Body of pancreas (tissue), 4 donors: ENCODE results near the gene WDR33. TPM values are rescaled to one million over a fixed set of nuclear protein-coding genes. Genes with fewer than 3 reads are reported as not detected.

Source experiments
- ATAC-seq: fragments of 150-250 bp; one replicate; pipeline ENCODE4 v1.9.1; 2016
- DNase-seq, 4 donors: peaks; one replicate each; pipeline ENCODE4 v3.0.0-alpha.2; 2019
- H3K27ac ChIP-seq, 4 donors: fragments of 200-600 bp; sonication (generic); 1 replicate in 3 of 4; 2 replicates in 1 of 4; pipeline versions ENCODE4 v1.5.1 to v1.6.1; 2016 to 2019; ENCODE audit warnings: mild to moderate bottlenecking in 1 of 4, mixed read lengths in 1 of 4, moderate library complexity in 1 of 4
- H3K27me3 ChIP-seq, 2 donors: fragments of 200-600 bp; sonication (generic); one replicate each; pipeline ENCODE4 v1.6.0; 2016; ENCODE audit warnings: mild to moderate bottlenecking in 1 of 2
- H3K36me3 ChIP-seq, 2 donors: fragments of 200-600 bp; sonication (generic); replicated peaks in 1 of 2; 2 replicates each; pipeline ENCODE4 v1.5.1; 2016; ENCODE audit warnings: low read depth in 2 of 2; ENCODE audit not compliant: insufficient read depth in 1 of 2
- H3K4me1 ChIP-seq: fragments of 200-600 bp; sonication (generic); one replicate; pipeline ENCODE4 v1.6.0; 2016
- H3K4me3 ChIP-seq, 2 donors: fragments of 200-600 bp; sonication (generic); 1 replicate in 1 of 2; 2 replicates in 1 of 2; pipeline ENCODE4 v1.5.1; 2016 to 2019
- H3K9me3 ChIP-seq, 3 donors: fragments of 200-600 bp; sonication (generic); 1 replicate in 2 of 3; 2 replicates in 1 of 3; pipeline ENCODE4 v1.5.1; 2016
- POLR2A ChIP-seq, 3 donors: fragments of 450-650 bp; IDR thresholded peaks; one replicate each; pipeline ENCODE4 v1.6.1; 2016; ENCODE audit warnings: antibody characterized with exemption in 3 of 3, mild to moderate bottlenecking in 2 of 3
- whole genome bisulfite sequencing, 2 donors: methylation state at CpG; one replicate each; pipeline ENCODE4 v1.1.5; 2017; 5-methylcytosine and 5-hydroxymethylcytosine counted together
- intact Hi-C: fragments of 100-400 bp; cut with DNase I; formaldehyde crosslinking; loops from one replicate; pipeline ENCODE4 v1.15.1; 2023
- total RNA-seq, 2 donors: library from RNA; depleted of rRNA; stranded (reverse); fragments of >200 nt; gene quantifications; one replicate each; pipeline ENCODE4 v1.1.0, GENCODE V29; 2016
- TF ChIP-seq, protein P1 (sequence below), 7 experiments: fragments of 450-650 bp in 4 of 7; fragments of 200-600 bp in 3 of 7; sonication (generic) in 3 of 7; IDR thresholded peaks; one replicate each; pipeline ENCODE4 v1.5.1; 2016 to 2019; ENCODE audit warnings: antibody characterized with exemption in 7 of 7

Gene WDR33
- total RNA-seq, 2 donors from 2014 or later = 31.6 to 37.1 TPM

DNA sequence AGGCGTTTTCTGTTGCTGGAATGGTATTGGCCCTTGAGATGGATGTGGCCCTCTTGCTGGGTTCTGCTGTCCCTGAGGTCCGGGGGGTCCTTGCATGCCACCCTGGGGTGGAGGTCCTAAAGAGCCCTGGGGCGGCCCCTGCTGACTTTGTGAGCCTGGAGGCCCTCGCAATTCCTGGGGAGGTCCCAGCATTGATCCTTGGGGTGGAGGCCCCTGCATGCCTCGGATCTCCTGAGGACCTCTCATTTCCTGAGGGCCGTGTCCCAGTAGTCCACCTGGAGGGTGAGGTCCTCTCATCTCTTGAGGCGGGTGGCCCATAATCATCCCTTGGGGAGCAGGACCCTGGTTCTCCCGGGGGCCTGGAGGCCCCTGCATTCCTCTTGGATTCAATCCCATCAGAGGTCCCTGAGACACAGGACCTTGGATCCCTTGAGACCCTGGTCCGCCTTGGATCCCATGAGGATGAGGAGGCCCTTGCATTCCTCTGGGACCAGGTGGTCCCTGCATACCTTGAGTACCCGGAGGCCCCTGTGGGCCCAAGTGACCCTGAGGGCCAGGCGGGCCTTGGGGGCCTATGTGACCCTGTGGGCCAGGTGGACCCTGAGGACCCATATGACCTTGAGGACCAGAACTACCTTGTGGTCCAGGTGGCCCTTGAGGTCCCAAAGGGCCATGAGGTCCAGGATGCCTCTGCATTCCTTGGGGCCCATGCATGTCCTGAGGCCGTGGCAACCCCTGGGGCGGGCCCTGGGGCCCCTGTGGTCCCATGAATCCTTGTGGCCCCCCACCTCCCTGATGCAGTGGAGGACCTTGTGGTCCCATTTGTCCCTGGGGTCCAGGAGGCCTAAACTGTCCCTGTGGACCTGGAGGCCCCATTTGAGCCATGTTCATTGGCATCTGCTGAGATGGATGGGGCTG, 91.4 kb downstream of the WDR33 start:
- Histone ChIP-seq H3K9me3 (no peaks in the 10 kb centered on the region), H3K36me3 (peaks cover 0 to 16% of the 10 kb centered on the region in 2 donors), H3K4me3 (no peak overlapping the region), H3K4me1 (peaks cover 7% of the 10 kb centered on the region), H3K27me3 (no peaks in the 10 kb centered on the region), H3K27ac (no peak overlapping the region)
- TF ChIP-seq, protein P1, sequence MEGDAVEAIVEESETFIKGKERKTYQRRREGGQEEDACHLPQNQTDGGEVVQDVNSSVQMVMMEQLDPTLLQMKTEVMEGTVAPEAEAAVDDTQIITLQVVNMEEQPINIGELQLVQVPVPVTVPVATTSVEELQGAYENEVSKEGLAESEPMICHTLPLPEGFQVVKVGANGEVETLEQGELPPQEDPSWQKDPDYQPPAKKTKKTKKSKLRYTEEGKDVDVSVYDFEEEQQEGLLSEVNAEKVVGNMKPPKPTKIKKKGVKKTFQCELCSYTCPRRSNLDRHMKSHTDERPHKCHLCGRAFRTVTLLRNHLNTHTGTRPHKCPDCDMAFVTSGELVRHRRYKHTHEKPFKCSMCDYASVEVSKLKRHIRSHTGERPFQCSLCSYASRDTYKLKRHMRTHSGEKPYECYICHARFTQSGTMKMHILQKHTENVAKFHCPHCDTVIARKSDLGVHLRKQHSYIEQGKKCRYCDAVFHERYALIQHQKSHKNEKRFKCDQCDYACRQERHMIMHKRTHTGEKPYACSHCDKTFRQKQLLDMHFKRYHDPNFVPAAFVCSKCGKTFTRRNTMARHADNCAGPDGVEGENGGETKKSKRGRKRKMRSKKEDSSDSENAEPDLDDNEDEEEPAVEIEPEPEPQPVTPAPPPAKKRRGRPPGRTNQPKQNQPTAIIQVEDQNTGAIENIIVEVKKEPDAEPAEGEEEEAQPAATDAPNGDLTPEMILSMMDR (IDR thresholded peaks at IDR 0.05) = no peak
- TF ChIP-seq POLR2A (IDR thresholded peaks at IDR 0.05) = no peak
- DNase-seq = no peak
- intact Hi-C loops = no loop called here
- ATAC-seq = no peak
- whole genome bisulfite sequencing, 2 donors = 90 to 97% methylated on average over 5 to 13 of the region's 13 CpGs

DNA sequence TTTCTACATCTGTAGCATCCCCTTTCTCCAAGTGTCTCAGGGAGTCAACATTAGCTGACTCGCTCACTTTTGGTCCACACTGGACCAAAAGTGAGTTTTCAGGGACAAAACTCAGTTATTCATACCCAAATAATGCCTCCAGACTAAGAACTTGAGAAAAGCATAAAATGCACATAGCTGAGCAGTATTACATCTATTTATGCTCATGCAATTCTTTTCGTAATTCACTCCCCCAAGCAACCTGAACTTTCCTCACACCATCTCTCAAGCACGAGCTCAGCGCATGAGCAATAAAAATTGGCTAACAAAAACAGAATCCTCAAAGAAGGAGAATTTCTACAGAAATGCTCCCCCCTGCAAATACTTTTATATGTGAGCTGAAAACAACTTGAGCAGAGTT, 92.7 kb downstream of the WDR33 start:
- H3K27me3 ChIP-seq = no peaks in the 10 kb centered on the region
- H3K4me3 ChIP-seq = no peak overlapping the region
- no peak for ATAC-seq
- 96 to 97% methylated on average over 4 of the region's 4 CpGs for WGBS, 2 donors
- no peak for DNase-seq
- peaks cover 0 to 16% of the 10 kb centered on the region in 2 donors for H3K36me3 ChIP-seq
- no peaks in the 10 kb centered on the region for H3K9me3 ChIP-seq
- peaks cover 7% of the 10 kb centered on the region for H3K4me1 ChIP-seq
- no peak for TF ChIP-seq POLR2A (IDR thresholded peaks at IDR 0.05)
- TF ChIP-seq, protein P1 (IDR thresholded peaks at IDR 0.05) = no peak
- H3K27ac ChIP-seq = no peak overlapping the region
- intact Hi-C loops = no loop called here

DNA sequence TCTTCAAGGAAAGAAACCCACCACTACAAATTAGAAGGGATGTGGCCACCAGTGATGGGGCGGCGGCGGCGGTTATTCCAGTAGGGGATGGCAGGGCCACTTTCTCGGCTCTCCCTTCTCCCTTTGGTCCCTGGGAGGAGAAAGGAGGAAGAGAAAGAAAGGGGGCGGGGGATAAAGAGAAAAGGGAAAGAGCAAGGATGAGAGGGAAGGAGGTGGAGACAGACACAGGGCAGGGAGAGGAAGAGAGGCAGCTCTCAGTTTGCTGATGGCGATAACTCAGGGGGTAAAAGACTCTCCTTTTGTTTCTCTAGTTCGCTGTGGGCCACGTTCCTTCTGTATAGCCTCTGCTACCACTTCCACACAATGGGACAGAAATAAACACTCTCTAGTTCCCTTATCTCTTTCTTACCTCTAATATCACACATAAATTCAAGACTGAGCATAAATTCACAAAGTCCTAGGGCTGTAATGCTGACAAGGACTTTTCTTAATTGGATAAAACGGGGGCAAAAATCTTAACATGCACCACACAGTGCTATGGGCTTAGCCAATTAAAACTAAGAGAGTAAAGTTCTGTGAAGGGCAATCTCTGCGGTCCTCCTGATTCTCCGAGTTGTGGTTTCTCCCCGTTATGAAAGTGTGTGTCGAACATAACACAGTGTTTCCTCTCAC, 95.1 kb downstream of the WDR33 start:
- Histone ChIP-seq H3K9me3 (no peaks in the 10 kb centered on the region), H3K27ac (no peak overlapping the region), H3K36me3 (peaks cover 0 to 6% of the 10 kb centered on the region in 2 donors), H3K4me3 (no peak overlapping the region), H3K4me1 (peaks cover 7% of the 10 kb centered on the region), H3K27me3 (no peaks in the 10 kb centered on the region)
- intact Hi-C loops = no loop called here
- TF ChIP-seq, protein P1 (IDR thresholded peaks at IDR 0.05) = no peak
- TF ChIP-seq POLR2A (IDR thresholded peaks at IDR 0.05) = no peak
- DNase-seq = no peak
- no peak for ATAC-seq
- 89 to 96% methylated on average over 14 of the region's 14 CpGs for WGBS, 2 donors

DNA sequence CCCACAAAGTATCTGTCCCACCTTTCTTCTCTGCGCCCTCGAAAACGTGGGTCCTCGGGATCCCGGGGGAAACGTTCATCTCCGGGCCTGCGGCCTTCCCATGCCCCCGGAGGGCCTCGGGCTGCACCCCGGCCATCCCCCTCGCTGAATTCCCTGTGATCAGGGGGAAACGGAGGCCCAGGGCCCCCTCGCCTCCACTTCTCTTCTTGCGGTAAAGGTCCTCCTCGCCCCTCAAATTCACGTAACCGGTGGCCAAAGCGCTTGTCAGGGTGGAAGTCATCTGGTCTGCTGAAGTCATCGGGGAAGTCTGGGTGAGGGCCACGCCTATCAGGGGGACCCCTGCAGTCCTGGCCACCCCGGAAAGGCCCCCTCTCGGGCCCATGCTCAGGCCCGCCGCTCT, 97.4 kb downstream of the WDR33 start:
- ATAC-seq (no peak), DNase-seq (no peak)
- Histone ChIP-seq H3K4me1 (peaks cover 7% of the 10 kb centered on the region), H3K27ac (no peak overlapping the region), H3K27me3 (no peaks in the 10 kb centered on the region), H3K36me3 (peaks cover 0 to 8% of the 10 kb centered on the region in 2 donors), H3K4me3 (no peak overlapping the region), H3K9me3 (no peaks in the 10 kb centered on the region)
- intact Hi-C loops = no loop called here
- 94 to 95% methylated on average over 24 to 25 of the region's 25 CpGs for WGBS, 2 donors
- no peak for TF ChIP-seq POLR2A (IDR thresholded peaks at IDR 0.05)
- TF ChIP-seq, protein P1 (IDR thresholded peaks at IDR 0.05) = no peak
